HepG2 (cell line): ENCODE measurements around the gene TMC2. TPM values are rescaled to one million over a fixed set of nuclear protein-coding genes. Genes with fewer than 3 reads are reported as not detected.

ENCODE experiments used
- ATRX ChIP-seq: sonication (generic); formaldehyde crosslinking; IDR thresholded peaks from 2 replicates; pipeline ENCODE4 v1.4.0; 2020; ENCODE audit warnings: missing genetic modification reagents, borderline replicate concordance
- CBX5 ChIP-seq: sonication (generic); formaldehyde crosslinking; IDR thresholded peaks from 2 replicates; pipeline ENCODE4 v1.4.0; 2020; ENCODE audit warnings: missing genetic modification reagents, borderline replicate concordance
- DBP ChIP-seq: sonication (generic); formaldehyde crosslinking; IDR thresholded peaks from 2 replicates; pipeline ENCODE4 v1.4.0; 2020; ENCODE audit warnings: missing genetic modification reagents; ENCODE audit errors: not compliant biosample characterization
- GLI4 ChIP-seq: sonication (generic); formaldehyde crosslinking; IDR thresholded peaks from 2 replicates; pipeline ENCODE4 v1.5.1; 2020; ENCODE audit warnings: missing genetic modification reagents, mild to moderate bottlenecking, moderate library complexity, borderline replicate concordance
- KDM3A ChIP-seq: IDR thresholded peaks from 2 replicates; pipeline ENCODE4 v1.6.1; 2018; ENCODE audit warnings: low read depth, missing compliant biosample characterization
- KDM4B ChIP-seq: sonication (generic); formaldehyde crosslinking; IDR thresholded peaks from 2 replicates; pipeline ENCODE4 v1.4.0; 2020; ENCODE audit warnings: missing genetic modification reagents
- NFKB2 ChIP-seq: sonication (generic); formaldehyde crosslinking; IDR thresholded peaks from 2 replicates; pipeline ENCODE4 v1.4.0; 2020; ENCODE audit warnings: missing genetic modification reagents, borderline replicate concordance
- RAD51 ChIP-seq: fragments of 450-650 bp; IDR thresholded peaks from 2 replicates; pipeline ENCODE4 v1.6.1; 2016; ENCODE audit warnings: borderline replicate concordance
- STAG1 ChIP-seq: sonication (generic); formaldehyde crosslinking; IDR thresholded peaks from 2 replicates; pipeline ENCODE4 v1.4.0; 2020; ENCODE audit warnings: missing genetic modification reagents
- TEF ChIP-seq: sonication (generic); formaldehyde crosslinking; IDR thresholded peaks from 2 replicates; pipeline ENCODE4 v1.5.0; 2020; ENCODE audit warnings: missing genetic modification reagents
- ZFP41 ChIP-seq: sonication (generic); formaldehyde crosslinking; IDR thresholded peaks from 2 replicates; pipeline ENCODE4 v1.4.0; 2020; ENCODE audit warnings: mild to moderate bottlenecking, missing genetic modification reagents, borderline replicate concordance
- ZNF142 ChIP-seq: sonication (generic); formaldehyde crosslinking; IDR thresholded peaks from 2 replicates; pipeline ENCODE4 v1.4.0; 2020; ENCODE audit warnings: missing genetic modification reagents
- ZNF547 ChIP-seq: sonication (generic); formaldehyde crosslinking; IDR thresholded peaks from 2 replicates; pipeline ENCODE4 v1.5.1; 2020; ENCODE audit warnings: mild to moderate bottlenecking, missing genetic modification reagents
- ZNF552 ChIP-seq: sonication (generic); formaldehyde crosslinking; IDR thresholded peaks from 2 replicates; pipeline ENCODE4 v1.9.0; 2022; ENCODE audit warnings: missing genetic modification reagents, mild to moderate bottlenecking, borderline replicate concordance
- ZNF766 ChIP-seq: sonication (generic); formaldehyde crosslinking; IDR thresholded peaks from 2 replicates; pipeline ENCODE4 v1.5.0; 2020; ENCODE audit warnings: missing genetic modification reagents, borderline replicate concordance
- ZNF780A ChIP-seq: sonication (generic); formaldehyde crosslinking; IDR thresholded peaks from 2 replicates; pipeline ENCODE4 v1.8.0; 2022; ENCODE audit warnings: mild to moderate bottlenecking, missing genetic modification reagents, moderate library complexity
- polyA plus RNA-seq, 8 experiments: library from polyadenylated mRNA; depleted of rRNA in 3 of 8; stranded (reverse) in 7 of 8; unstranded in 1 of 8; fragments of >200 nt; fragmentation: Illumina TruSeq in 4 of 8; extraction: Trizol in 4 of 8; gene quantifications; 2 replicates each; pipeline versions ENCODE4 v1.2.1 to v1.2.3, GENCODE V29; 2011 to 2016; ENCODE audit warnings: low read depth in 4 of 8, missing spikeins in 1 of 8, mixed read lengths in 1 of 8; ENCODE audit not compliant: insufficient read depth in 1 of 8
- total RNA-seq, 5 experiments: library from RNA; depleted of rRNA; stranded (reverse); fragments of >200 nt; fragmentation: Illumina TruSeq; extraction: Trizol; gene quantifications; 2 replicates each; pipeline ENCODE4 v1.2.3, GENCODE V29; 2016; ENCODE audit warnings: low read depth in 1 of 5

The TMC2 gene
- total and polyA plus RNA-seq, 2 of the 13 experiments (the other 11 are each of a cell fraction or from before 2014, with no cell fraction given) = not detected

- peak; percentile 72 for TF ChIP-seq ZNF142 (CRISPR knock-in tag)
- TF ChIP-seq ZFP41 (CRISPR knock-in tag) = no peak
- TF ChIP-seq NFKB2 = peak; percentile 86
- TF ChIP-seq RAD51 = no peak
- 0 out of 2 replicates have a peak, but pooled peaks have one; percentile 24 for TF ChIP-seq TEF
- TF ChIP-seq ZNF552 (CRISPR knock-in tag) = 0 out of 2 replicates have a peak, but pooled peaks have one; percentile 76
- TF ChIP-seq DBP (CRISPR knock-in tag) = no peak
- peak; percentile 62; the same call in 1 of the 2 replicates for TF ChIP-seq ZNF547 (CRISPR knock-in tag)
- TF ChIP-seq KDM4B (CRISPR knock-in tag) = 0 out of 2 replicates have a peak, but pooled peaks have one; percentile 18
- no peak for TF ChIP-seq GLI4
- peak; percentile 92; the same call in 1 of the 2 replicates for TF ChIP-seq ZNF766 (CRISPR knock-in tag)
- no peak; the same call in 1 of the 2 replicates for TF ChIP-seq CBX5 (CRISPR knock-in tag)
- no peak for TF ChIP-seq STAG1 (CRISPR knock-in tag)
- TF ChIP-seq ZNF780A = no peak
- TF ChIP-seq KDM3A (CRISPR knock-in tag) = peak; percentile 49; the same call in 1 of the 2 replicates
- TF ChIP-seq ATRX (CRISPR knock-in tag) = no peak
Measured at GRCh38 chr20:2508631-2509467, 27.5 kb upstream of the TMC2 start, which contains the start of gene ZNF343 (continued).
